Measurements from ENCODE around the gene NIF3L1.
"Not testable (repeated sequence)": the region's sequence is repeated elsewhere in the genome, so short reads cannot be mapped to it uniquely, and the experiment has no call there.

The NIF3L1 gene

DNA sequence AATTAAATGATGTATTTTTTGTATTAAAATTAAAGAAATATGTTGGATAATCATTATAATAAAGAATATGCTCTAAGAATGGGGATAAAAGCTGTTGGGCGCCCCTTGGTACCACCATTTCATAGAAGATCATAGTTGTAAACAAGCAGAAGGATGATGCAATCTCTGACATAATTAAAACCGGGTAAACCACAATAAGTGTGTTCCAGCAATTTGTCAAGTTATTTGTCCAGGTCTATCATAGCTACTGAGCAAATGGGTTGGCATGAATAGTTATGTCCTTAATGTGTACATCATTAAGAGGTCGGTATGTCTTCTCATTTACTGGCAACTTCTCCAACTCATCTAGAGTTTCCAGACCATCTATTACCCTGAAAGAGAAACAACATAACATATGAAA, 18.0 kb upstream of the NIF3L1 start:
- no peak for DNase-seq (ENCODE audit: low read depth)

- no peak for DNase-seq (ENCODE audit: low read depth)
Measured at GRCh38 chr2:200873560-200873959, 15.6 kb upstream of the NIF3L1 start.

DNA sequence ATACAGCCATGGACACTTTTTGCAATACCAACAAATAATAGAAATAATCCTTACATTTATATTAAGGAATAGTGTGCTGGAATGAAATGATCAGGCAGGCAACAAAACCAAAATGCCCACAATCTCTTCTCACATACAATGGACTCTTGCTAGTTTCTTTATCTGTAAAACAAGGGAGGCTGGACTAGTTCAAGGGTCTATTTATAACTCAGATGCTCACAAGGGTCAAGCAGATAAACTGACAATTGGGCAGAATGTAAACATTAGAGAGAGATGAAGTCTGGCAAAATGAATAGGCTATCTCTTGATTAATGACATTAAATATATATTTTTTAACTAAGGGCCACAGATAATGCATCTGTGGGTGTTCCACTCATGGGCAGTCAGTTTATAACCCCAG, 11.7 kb upstream of the NIF3L1 start:
- DNase-seq (ENCODE audit: low read depth): no peak

DNA sequence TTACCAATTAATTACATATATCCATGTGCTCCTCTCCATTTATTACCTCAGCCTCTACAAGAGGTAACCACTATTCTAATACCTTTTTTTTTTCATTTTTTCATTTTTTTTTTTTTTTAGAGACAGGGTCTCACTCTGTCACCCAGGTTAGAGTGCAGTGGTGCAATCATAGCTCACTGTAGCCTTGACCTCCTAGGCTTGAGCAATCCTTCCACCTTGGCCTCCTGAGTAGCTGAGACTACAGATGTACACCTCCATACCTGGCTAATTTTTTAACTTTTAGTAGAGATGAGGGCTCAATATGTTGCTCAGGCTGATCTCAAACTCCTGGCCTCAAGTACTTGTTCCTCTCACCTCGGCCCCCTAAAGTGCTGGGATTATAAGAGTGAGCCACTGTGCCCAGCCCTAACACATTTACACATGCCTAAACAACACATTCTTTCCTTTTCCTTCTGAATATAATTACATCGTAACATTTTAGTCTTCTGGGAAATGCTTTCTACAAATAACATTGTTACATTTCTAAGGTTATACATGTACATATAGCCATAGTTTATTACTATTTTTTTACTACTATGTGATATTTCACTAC, 10.8 kb upstream of the NIF3L1 start:
- DNase-seq (ENCODE audit: low read depth): no peak

- DNase-seq (ENCODE audit: low read depth): not testable (repeated sequence)
Measured at GRCh38 chr2:200881715-200882249, 7.4 kb upstream of the NIF3L1 start.

DNA sequence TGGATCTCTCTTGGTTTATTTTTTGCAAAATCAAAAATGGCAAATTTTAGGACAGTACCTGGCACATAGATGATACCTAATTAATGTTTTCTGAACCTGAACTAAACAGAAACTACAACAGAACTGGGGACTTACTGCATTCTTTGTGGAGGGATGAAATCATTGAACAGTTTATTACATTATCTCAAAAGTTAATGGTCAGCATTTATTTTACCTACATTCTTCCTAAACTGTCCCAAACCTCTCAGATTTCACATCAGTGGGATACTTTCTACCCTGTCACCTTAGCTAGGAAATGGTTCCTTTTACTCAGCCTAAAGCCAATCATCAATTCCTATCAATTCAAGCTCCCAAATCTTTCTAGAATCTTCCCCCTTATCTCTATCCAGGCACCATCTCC, 10.3 kb downstream of the NIF3L1 start:
- DNase-seq (ENCODE audit: low read depth): no peak

GRCh38 chr2:200901459-200902072, 12.4 kb downstream of the NIF3L1 start:
- peak; percentile 68 for DNase-seq (ENCODE audit: low read depth)

DNA sequence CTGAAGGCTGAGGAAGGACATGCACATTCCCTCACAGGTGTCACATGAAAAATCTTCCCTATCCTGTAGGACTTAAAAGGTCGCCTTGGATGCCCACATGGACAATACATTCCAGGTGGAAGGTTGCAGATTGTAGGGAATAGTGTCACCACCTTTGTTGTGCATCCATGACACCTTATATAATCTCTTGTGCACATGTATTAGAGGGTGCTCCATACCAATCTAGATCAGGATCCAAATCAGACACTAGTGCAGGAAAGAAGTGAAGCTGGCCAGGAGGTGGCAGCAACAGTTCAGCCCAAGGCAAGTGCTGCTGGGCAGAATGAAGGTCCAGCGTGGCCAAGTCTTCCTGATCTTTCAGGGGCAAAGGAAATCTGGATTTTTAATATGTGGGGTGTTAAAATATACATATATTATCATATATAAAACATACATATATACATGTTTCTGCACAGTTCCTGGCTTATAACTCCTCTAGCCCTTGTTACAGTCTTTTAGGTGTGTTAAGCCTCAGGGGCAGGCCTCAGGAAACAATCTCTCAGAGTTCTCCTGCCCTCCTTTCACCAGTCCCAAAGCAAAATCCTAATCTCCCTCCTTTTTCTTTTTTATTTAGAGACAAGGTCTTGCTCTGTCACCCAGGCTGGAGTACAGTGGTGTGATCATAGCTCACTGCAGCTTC, 16.6 kb downstream of the NIF3L1 start:
- peak; percentile 46 for DNase-seq (ENCODE audit: low read depth)

- no peak for DNase-seq (ENCODE audit: low read depth)
Measured at GRCh38 chr2:200909958-200910357, 20.8 kb downstream of the NIF3L1 start.

DNA sequence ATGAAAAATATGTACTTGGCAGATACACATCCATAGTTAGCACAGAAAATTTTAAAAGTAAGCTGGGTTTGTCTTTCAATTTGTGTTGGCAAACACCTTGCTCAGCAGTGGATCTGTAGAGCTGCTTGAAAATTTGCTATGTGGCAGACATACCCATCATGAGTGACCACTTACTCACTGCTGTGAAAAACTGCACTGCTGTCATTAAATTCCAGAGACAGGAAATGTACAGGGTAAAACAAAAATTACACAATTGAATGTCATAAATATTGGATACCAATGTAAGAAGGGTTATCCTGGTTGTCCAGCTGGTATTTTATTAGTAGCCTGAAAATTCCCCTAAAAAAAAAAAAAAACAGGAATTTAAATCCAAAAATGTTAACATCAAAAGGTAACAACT, 24.5 kb downstream of the NIF3L1 start:
- peak; percentile 38 for DNase-seq (ENCODE audit: low read depth)

DNA sequence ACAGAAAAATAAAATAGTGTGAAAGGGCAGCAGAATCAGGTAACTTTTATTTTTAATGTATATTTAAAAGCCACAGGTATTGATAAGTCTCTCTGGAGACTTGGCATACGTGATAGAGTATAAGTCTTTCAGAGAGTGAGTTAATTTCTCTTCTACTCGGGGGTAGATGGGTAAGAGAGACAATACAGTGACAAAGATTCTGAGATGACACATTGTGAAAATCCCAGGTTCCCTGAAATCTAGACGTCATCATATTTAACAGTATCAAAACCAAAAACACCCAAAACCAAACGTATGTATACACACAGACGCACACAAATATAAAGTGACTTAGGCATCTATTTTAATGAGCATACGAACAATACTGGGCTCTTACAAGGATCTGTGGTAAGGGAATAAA, 33.3 kb downstream of the NIF3L1 start:
- no peak for DNase-seq (ENCODE audit: low read depth)

DNA sequence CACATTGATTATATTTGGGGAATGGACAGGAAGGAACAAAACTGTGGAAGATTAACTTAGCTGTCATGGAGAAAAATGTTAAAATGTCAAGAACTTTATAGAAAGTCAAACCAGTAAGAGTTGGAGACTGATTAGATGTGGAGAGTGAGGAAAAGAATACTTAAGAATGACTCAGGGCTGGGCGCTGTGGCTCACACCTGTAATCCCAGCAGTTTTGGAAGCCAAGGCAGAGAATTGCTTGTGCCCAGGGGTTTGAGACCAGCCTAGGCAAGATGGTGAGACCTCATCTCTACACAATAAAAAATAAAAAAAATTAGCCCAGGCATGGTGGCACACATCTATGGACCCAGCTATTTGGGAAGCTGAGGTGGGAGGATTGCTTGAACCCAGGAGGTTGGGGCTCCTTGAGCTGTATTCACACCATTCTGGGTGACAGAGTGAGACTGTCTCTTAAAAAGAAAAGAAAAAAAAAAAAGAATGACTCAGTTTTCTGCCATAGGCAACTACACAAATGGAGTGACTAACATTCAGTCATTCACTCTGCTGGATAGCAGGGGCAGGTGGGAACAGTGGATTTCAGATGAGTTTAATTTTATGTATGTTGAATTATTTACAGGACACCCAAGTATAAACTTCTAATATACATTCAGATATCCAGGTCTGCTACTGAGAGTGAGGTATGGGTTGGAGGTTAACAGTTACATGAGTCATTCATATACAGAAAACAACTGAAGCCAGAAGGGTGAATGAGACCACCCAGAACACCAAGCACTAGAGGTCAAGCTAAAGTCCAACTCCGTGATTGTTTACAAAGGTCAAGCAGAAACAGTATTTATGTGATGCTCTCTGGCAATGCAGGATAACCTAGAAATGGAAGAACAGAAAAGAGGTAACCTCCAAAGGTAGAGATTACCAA, 40.4 kb downstream of the NIF3L1 start:
- no peak for DNase-seq (ENCODE audit: low read depth)

GRCh38 chr2:200930947-200931626, 41.9 kb downstream of the NIF3L1 start:
- DNase-seq (ENCODE audit: low read depth): no peak

- DNase-seq (ENCODE audit: low read depth): no peak
Measured at GRCh38 chr2:200939832-200940231, 50.7 kb downstream of the NIF3L1 start.

DNA sequence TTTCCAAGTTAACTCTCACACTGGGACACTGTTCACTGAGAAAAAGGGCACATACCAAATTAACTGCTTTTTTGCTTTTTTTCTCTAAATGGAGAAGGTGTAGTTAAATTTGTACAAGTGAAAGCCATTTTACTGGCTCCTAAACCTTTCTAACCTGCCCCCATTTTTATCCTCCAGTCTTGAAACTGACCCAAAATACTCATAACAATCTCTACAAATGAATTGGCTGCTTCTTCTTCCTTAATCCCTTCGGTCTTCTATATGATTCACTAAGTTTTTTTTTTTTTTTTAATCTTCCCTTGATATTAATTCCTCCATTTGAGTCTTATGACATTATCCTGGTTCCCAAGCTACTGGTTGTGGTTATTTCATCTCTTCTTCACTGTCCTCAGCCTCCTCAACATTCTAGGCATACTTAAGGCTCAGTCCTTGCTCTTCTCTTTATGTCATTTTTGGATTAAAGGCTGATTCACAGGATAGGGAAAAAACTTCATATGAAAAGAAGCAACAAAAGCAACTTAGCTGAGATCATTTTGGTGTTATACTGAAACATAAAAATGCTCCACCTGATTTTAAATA, 54.4 kb downstream of the NIF3L1 start:
- DNase-seq (ENCODE audit: low read depth): no peak

GRCh38 chr2:200944467-200945394, 55.6 kb downstream of the NIF3L1 start:
- DNase-seq (ENCODE audit: low read depth): peak; percentile 71

GRCh38 chr2:200945395-200945729, 56.2 kb downstream of the NIF3L1 start:
- no peak for DNase-seq (ENCODE audit: low read depth)

GRCh38 chr2:200950378-200950777, 61.2 kb downstream of the NIF3L1 start:
- no peak for DNase-seq (ENCODE audit: low read depth)

Data from non-pigmented ciliary epithelial cell (primary cell).